Measurements from ENCODE around the gene ANKIB1. TPM values are rescaled to one million over a fixed set of nuclear protein-coding genes. Genes with fewer than 3 reads are reported as not detected.

ANKIB1 gene
- total and polyA plus RNA-seq, 2 experiments from 2014 or later = 12.6 to 43.1 TPM

GRCh38 chr7:92336662-92337340 lies 91.0 kb downstream of the ANKIB1 start:
- no peak for DNase-seq
- H3K36me3 ChIP-seq (ENCODE audit: low read depth) = peaks cover 9% of the 10 kb centered on the region
- in situ Hi-C loops (cut with MboI) = no loop called here

DNA sequence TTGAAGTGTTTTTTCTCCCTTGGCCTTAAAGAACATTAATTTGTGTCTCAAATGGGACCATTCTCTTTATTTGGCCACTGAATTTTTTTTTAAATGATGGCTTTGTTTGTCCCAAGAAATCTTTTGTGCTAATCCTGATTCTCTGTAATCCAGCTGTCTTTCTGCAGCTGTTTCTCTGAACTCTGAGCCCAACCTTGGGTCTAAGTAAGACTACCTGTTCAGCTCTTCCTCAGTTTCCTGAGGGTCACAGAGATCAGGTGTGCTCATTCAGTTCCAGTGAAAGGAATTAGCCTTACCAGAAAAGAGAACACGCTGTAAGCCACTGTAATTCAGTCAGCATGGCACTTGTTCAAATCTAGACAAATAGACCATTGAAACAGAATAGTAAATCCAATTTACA lies 94.2 kb downstream of the ANKIB1 start:
- Histone ChIP-seq H3K79me2 (ENCODE audit: insufficient read depth) (no peaks in the 10 kb centered on the region), H3K4me1 (ENCODE audit: insufficient read depth) (peaks cover 5% of the 10 kb centered on the region; the same call in 1 of the 2 replicates), H3K9me3 (ENCODE audit: low read depth) (no peaks in the 10 kb centered on the region), H2AFZ (no peak overlapping the region), H3F3A (ENCODE audit: insufficient read depth) (no peaks in the 10 kb centered on the region), H3K4me2 (ENCODE audit: unreplicated experiment) (no peak overlapping the region), H3K36me3 (ENCODE audit: low read depth) (peaks cover 8% of the 10 kb centered on the region), H3K9me2 (ENCODE audit: insufficient read depth) (no peaks in the 10 kb centered on the region), H3K4me3 (no peak overlapping the region), H3K27me3 (replicated peaks; ENCODE audit: insufficient read depth) (no peaks in the 10 kb centered on the region), H3K27ac (no peak overlapping the region), H4K20me1 (ENCODE audit: insufficient read depth) (no peaks in the 10 kb centered on the region), H3K9ac (no peak overlapping the region)
- TF ChIP-seq EZH2 (IDR thresholded peaks at IDR 0.05; ENCODE audit: insufficient read depth, poor library complexity, severe bottlenecking) = no peak
- no peak for TF ChIP-seq EZH2phosphoT487 (IDR thresholded peaks at IDR 0.05; ENCODE audit: insufficient read depth, low read depth)
- 100% methylated on average over 1 of the region's 1 CpG for WGBS, 2 experiments (ENCODE audit: low coverage in 1 of 2, low lambda C conversion rate in 2 of 2, missing lambda C conversion rate in 2 of 2)
- no peak for DNase-seq
- in situ Hi-C loops (cut with MboI) = no loop called here

More at GRCh38 chr7:92336662-92337340, 91.0 kb downstream of the ANKIB1 start:
- no peaks in the 10 kb centered on the region for H3F3A ChIP-seq (ENCODE audit: insufficient read depth)
- H2AFZ ChIP-seq = no peak overlapping the region
- no peaks in the 10 kb centered on the region for H4K20me1 ChIP-seq (ENCODE audit: insufficient read depth)
- H3K79me2 ChIP-seq (ENCODE audit: insufficient read depth) = no peaks in the 10 kb centered on the region
- H3K4me1 ChIP-seq (ENCODE audit: insufficient read depth) = no peaks in the 10 kb centered on the region
- H3K9me3 ChIP-seq (ENCODE audit: low read depth) = no peaks in the 10 kb centered on the region
- WGBS, 2 experiments (ENCODE audit: low coverage in 1 of 2, low lambda C conversion rate in 2 of 2, missing lambda C conversion rate in 2 of 2) = 97 to 98% methylated on average over 2 of the region's 2 CpGs
- no peak overlapping the region for H3K4me2 ChIP-seq (ENCODE audit: unreplicated experiment)
- no peak overlapping the region for H3K9ac ChIP-seq
- no peaks in the 10 kb centered on the region for H3K27me3 ChIP-seq (replicated peaks; ENCODE audit: insufficient read depth)
- no peak overlapping the region for H3K27ac ChIP-seq
- no peak overlapping the region for H3K4me3 ChIP-seq
- H3K9me2 ChIP-seq (ENCODE audit: insufficient read depth) = no peaks in the 10 kb centered on the region
- TF ChIP-seq EZH2phosphoT487 (IDR thresholded peaks at IDR 0.05; ENCODE audit: insufficient read depth, low read depth) (no peak), EZH2 (IDR thresholded peaks at IDR 0.05; ENCODE audit: insufficient read depth, poor library complexity, severe bottlenecking) (no peak)

GRCh38 chr7:92343714-92344113 lies 97.9 kb downstream of the ANKIB1 start:
- Histone ChIP-seq H3K4me3 (no peak overlapping the region), H3K79me2 (ENCODE audit: insufficient read depth) (no peaks in the 10 kb centered on the region), H3K4me1 (ENCODE audit: insufficient read depth) (peaks cover 5% of the 10 kb centered on the region; the same call in 1 of the 2 replicates), H3K9ac (no peak overlapping the region), H3K36me3 (ENCODE audit: low read depth) (peaks cover 7% of the 10 kb centered on the region; the same call in 1 of the 2 replicates), H3K27ac (no peak overlapping the region), H3K27me3 (replicated peaks; ENCODE audit: insufficient read depth) (no peaks in the 10 kb centered on the region), H3K4me2 (ENCODE audit: unreplicated experiment) (no peak overlapping the region), H3K9me2 (ENCODE audit: insufficient read depth) (no peaks in the 10 kb centered on the region), H3K9me3 (ENCODE audit: low read depth) (no peaks in the 10 kb centered on the region), H2AFZ (no peak overlapping the region), H3F3A (ENCODE audit: insufficient read depth) (no peaks in the 10 kb centered on the region), H4K20me1 (ENCODE audit: insufficient read depth) (no peaks in the 10 kb centered on the region)
- in situ Hi-C loops (cut with MboI) = no loop called here
- WGBS, 2 experiments (ENCODE audit: low coverage in 1 of 2, low lambda C conversion rate in 2 of 2, missing lambda C conversion rate in 2 of 2) = 98 to 99% methylated on average over 3 of the region's 3 CpGs
- peak; percentile 2 for DNase-seq
- TF ChIP-seq EZH2phosphoT487 (IDR thresholded peaks at IDR 0.05; ENCODE audit: insufficient read depth, low read depth) = no peak
- TF ChIP-seq EZH2 (IDR thresholded peaks at IDR 0.05; ENCODE audit: insufficient read depth, poor library complexity, severe bottlenecking) = no peak

DNA sequence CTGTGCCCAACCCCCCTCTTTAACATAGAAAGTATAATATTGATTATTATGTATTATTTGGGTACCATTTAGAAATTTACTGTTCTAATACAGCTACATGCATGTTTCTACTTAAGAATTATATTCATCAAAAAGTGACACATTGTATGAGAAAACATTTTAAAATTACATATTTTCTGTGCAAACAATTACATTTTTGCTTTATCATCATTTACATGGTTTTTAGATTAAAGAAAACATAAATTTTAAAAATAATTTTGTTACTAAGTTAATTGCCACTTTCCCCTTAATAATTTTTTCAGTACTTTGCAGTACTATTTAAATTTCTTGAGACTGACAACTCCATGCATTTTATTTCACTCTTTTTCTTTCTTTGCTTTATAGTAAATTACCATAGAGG lies 106.2 kb downstream of the ANKIB1 start:
- TF ChIP-seq EZH2 (IDR thresholded peaks at IDR 0.05; ENCODE audit: insufficient read depth, poor library complexity, severe bottlenecking) (no peak), EZH2phosphoT487 (IDR thresholded peaks at IDR 0.05; ENCODE audit: insufficient read depth, low read depth) (no peak)
- H3K27me3 ChIP-seq (replicated peaks; ENCODE audit: insufficient read depth) = no peaks in the 10 kb centered on the region
- no peak overlapping the region for H3K4me2 ChIP-seq (ENCODE audit: unreplicated experiment)
- H3K4me1 ChIP-seq (ENCODE audit: insufficient read depth) = no peaks in the 10 kb centered on the region
- no peaks in the 10 kb centered on the region for H4K20me1 ChIP-seq (ENCODE audit: insufficient read depth)
- in situ Hi-C loops (cut with MboI) = no loop called here
- H3K9ac ChIP-seq = no peak overlapping the region
- H3K9me2 ChIP-seq (ENCODE audit: insufficient read depth) = no peaks in the 10 kb centered on the region
- no peak for DNase-seq
- no peaks in the 10 kb centered on the region for H3K9me3 ChIP-seq (ENCODE audit: low read depth)
- no peak overlapping the region for H3K4me3 ChIP-seq
- no peak overlapping the region for H2AFZ ChIP-seq
- H3K79me2 ChIP-seq (ENCODE audit: insufficient read depth) = no peaks in the 10 kb centered on the region
- H3K36me3 ChIP-seq (ENCODE audit: low read depth) = peaks cover 31% of the 10 kb centered on the region; the same call in 1 of the 2 replicates
- no peak overlapping the region for H3K27ac ChIP-seq
- no peaks in the 10 kb centered on the region for H3F3A ChIP-seq (ENCODE audit: insufficient read depth)
